Type B pancreatic cell (in vitro differentiated cells): Measurements from ENCODE around the gene CSGALNACT2. TPM values are rescaled to one million over a fixed set of nuclear protein-coding genes. Genes with fewer than 3 reads are reported as not detected.

Experiments
- DNase-seq: peaks from one replicate; pipeline ENCODE4 v3.0.0; 2021; ENCODE audit warnings: mixed read lengths; ENCODE audit not compliant: unreplicated experiment; ENCODE audit errors: extremely low spot score
- H3K27ac Mint-ChIP-seq: 2 replicates; pipeline ENCODE4 v1.8.0; 2021; ENCODE audit warnings: mild to moderate bottlenecking, mixed read lengths
- H3K27me3 Mint-ChIP-seq: 2 replicates; pipeline ENCODE4 v1.8.0; 2021; ENCODE audit warnings: mixed read lengths
- H3K36me3 Mint-ChIP-seq: 2 replicates; pipeline ENCODE4 v1.8.0; 2021; ENCODE audit warnings: mixed read lengths
- H3K4me1 Mint-ChIP-seq: one replicate; pipeline ENCODE4 v1.8.0; 2021; ENCODE audit warnings: mixed read lengths; ENCODE audit not compliant: unreplicated experiment
- H3K4me3 Mint-ChIP-seq: 2 replicates; pipeline ENCODE4 v1.8.0; 2021; ENCODE audit warnings: mild to moderate bottlenecking, mixed read lengths
- H3K9me3 Mint-ChIP-seq: 2 replicates; pipeline ENCODE4 v1.8.0; 2021; ENCODE audit warnings: mixed read lengths
- CTCF ChIP-seq: fragments of 200-600 bp; sonication (generic); conservative IDR thresholded peaks from 2 replicates; pipeline ENCODE4 v1.5.0; 2021; ENCODE audit warnings: antibody characterized with exemption, mild to moderate bottlenecking
- total RNA-seq: library from RNA; stranded (reverse); gene quantifications from 2 replicates; pipeline ENCODE4 v1.2.1, GENCODE V29; 2021; ENCODE audit warnings: low replicate concordance

Gene CSGALNACT2
- total RNA-seq, 1 donor from 2014 or later: 11.6 TPM

- Mint-ChIP-seq H3K4me1 (no peaks in the 10 kb centered on the region), H3K27ac (no peak overlapping the region), H3K9me3 (no peaks in the 10 kb centered on the region), H3K4me3 (no peak overlapping the region), H3K27me3 (no peaks in the 10 kb centered on the region), H3K36me3 (peaks cover 35% of the 10 kb centered on the region)
- no peak for TF ChIP-seq CTCF
- DNase-seq: no peak
Measured at GRCh38 chr10:43187213-43187612, 49.0 kb downstream of the CSGALNACT2 start.

DNA sequence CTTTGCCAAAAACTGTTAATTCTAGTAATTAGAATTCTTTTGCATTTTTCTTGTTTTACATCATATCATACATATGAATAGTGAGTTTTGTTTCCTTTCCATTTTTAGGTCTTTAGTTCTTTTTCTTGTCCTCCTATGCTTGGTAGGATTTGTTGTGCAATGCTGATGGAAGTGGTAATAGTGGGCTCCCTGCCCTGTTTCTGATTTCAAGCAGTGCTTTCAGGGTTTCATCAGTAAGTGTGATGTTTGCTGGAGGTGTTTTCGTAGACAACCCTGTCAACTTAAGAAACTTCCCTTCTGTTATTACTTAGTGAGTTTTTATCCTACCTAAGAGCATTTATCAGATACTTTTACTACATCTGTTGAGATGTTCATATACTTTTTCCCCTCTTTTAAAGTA lies 50.5 kb downstream of the CSGALNACT2 start:
- Mint-ChIP-seq H3K4me3 (no peak overlapping the region), H3K27me3 (no peaks in the 10 kb centered on the region), H3K9me3 (no peaks in the 10 kb centered on the region), H3K4me1 (no peaks in the 10 kb centered on the region), H3K27ac (no peak overlapping the region), H3K36me3 (peaks cover 24% of the 10 kb centered on the region)
- no peak for DNase-seq
- TF ChIP-seq CTCF: no peak

GRCh38 chr10:43190289-43190688 lies 52.0 kb downstream of the CSGALNACT2 start:
- no peak for DNase-seq
- no peak for TF ChIP-seq CTCF
- H3K4me3 Mint-ChIP-seq: no peak overlapping the region
- H3K4me1 Mint-ChIP-seq: no peaks in the 10 kb centered on the region
- H3K27me3 Mint-ChIP-seq: no peaks in the 10 kb centered on the region
- peaks cover 20% of the 10 kb centered on the region for H3K36me3 Mint-ChIP-seq
- H3K27ac Mint-ChIP-seq: no peak overlapping the region
- no peaks in the 10 kb centered on the region for H3K9me3 Mint-ChIP-seq

DNA sequence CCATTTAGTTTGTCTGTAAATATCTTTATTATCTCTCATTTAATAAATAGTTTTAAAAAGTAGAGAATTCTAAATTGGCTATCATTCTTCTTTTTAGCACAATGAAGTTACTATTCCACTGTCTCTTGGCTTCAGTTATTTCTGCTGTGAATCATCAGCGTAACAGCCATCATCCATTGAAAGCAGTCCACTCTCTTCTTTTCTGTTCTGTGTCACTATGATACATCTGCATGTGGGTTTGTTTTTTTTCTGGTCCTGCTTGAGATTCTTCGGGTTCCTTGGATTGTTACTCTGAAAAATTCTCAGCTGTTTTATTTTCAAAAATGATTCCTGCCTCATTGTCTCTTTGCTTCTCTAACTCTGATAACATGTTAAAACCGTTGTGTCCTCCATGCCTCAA lies 52.5 kb downstream of the CSGALNACT2 start:
- TF ChIP-seq CTCF: no peak
- no peaks in the 10 kb centered on the region for H3K27me3 Mint-ChIP-seq
- H3K27ac Mint-ChIP-seq: no peak overlapping the region

GRCh38 chr10:43192884-43193283 lies 54.6 kb downstream of the CSGALNACT2 start:
- Mint-ChIP-seq H3K4me1 (no peaks in the 10 kb centered on the region), H3K36me3 (peaks cover 6% of the 10 kb centered on the region)
- no peak for DNase-seq

More for the DNA sequence above, 52.5 kb downstream of the CSGALNACT2 start:
- Mint-ChIP-seq H3K4me3 (no peak overlapping the region), H3K4me1 (no peaks in the 10 kb centered on the region), H3K36me3 (peaks cover 20% of the 10 kb centered on the region), H3K9me3 (no peaks in the 10 kb centered on the region)
- no peak for DNase-seq

More at GRCh38 chr10:43192884-43193283, 54.6 kb downstream of the CSGALNACT2 start:
- no peak overlapping the region for H3K27ac Mint-ChIP-seq
- no peaks in the 10 kb centered on the region for H3K9me3 Mint-ChIP-seq
- H3K27me3 Mint-ChIP-seq: no peaks in the 10 kb centered on the region
- no peak overlapping the region for H3K4me3 Mint-ChIP-seq
- no peak for TF ChIP-seq CTCF
